MM.1S (cell line): ENCODE measurements around the gene CDC42BPA.

Source experiments
- DNase-seq: peaks from one replicate; pipeline ENCODE4 v3.0.0-alpha.2; 2015
- H2AFZ ChIP-seq: fragments of 300-600 bp; sonication (generic); 2 replicates; pipeline ENCODE4 v1.6.0; 2016; ENCODE audit warnings: antibody characterized with exemption, low read length
- H3F3A ChIP-seq: fragments of 300-600 bp; sonication (generic); 2 replicates; pipeline ENCODE4 v1.6.1; 2016; ENCODE audit warnings: mild to moderate bottlenecking, antibody characterized with exemption, low read length, moderate library complexity, mixed read lengths; ENCODE audit not compliant: insufficient read depth
- H3K27ac ChIP-seq: fragments of 300-600 bp; sonication (generic); 2 replicates; pipeline ENCODE4 v1.5.1; 2016; ENCODE audit warnings: mild to moderate bottlenecking, low read length
- H3K27me3 ChIP-seq: fragments of 300-600 bp; sonication (generic); replicated peaks from 2 replicates; pipeline ENCODE4 v1.6.0; 2016; ENCODE audit warnings: low read length; ENCODE audit not compliant: insufficient read depth
- H3K36me3 ChIP-seq: fragments of 300-600 bp; sonication (generic); replicated peaks from 2 replicates; pipeline ENCODE4 v1.6.1; 2016; ENCODE audit warnings: mild to moderate bottlenecking, low read length, mixed read lengths; ENCODE audit not compliant: insufficient read depth
- H3K4me1 ChIP-seq: fragments of 300-600 bp; sonication (generic); 2 replicates; pipeline ENCODE4 v1.6.1; 2016; ENCODE audit warnings: low read length, mixed read lengths
- H3K4me2 ChIP-seq: fragments of 300-600 bp; sonication (generic); 2 replicates; pipeline ENCODE4 v1.6.0; 2016; ENCODE audit warnings: low read depth, low read length
- H3K4me3 ChIP-seq: fragments of 300-600 bp; sonication (generic); 2 replicates; pipeline ENCODE4 v1.5.1; 2016; ENCODE audit warnings: low read length, mixed read lengths
- H3K79me2 ChIP-seq: fragments of 300-600 bp; sonication (generic); 2 replicates; pipeline ENCODE4 v1.6.1; 2016; ENCODE audit warnings: mixed run types, low read length, mixed read lengths
- H3K9ac ChIP-seq: fragments of 300-600 bp; sonication (generic); 2 replicates; pipeline ENCODE4 v1.6.1; 2016; ENCODE audit warnings: low read length, mixed read lengths
- H3K9me2 ChIP-seq: fragments of 300-600 bp; sonication (generic); replicated peaks from 2 replicates; pipeline ENCODE4 v1.6.1; 2016; ENCODE audit warnings: mild to moderate bottlenecking, low read length, mixed read lengths; ENCODE audit not compliant: insufficient read depth
- H3K9me3 ChIP-seq: fragments of 300-600 bp; sonication (generic); replicated peaks from 2 replicates; pipeline ENCODE4 v1.6.1; 2016; ENCODE audit warnings: mild to moderate bottlenecking, low read length, mixed read lengths; ENCODE audit not compliant: insufficient read depth
- H4K20me1 ChIP-seq: fragments of 300-600 bp; sonication (generic); 2 replicates; pipeline ENCODE4 v1.6.1; 2016; ENCODE audit warnings: mild to moderate bottlenecking, low read length, moderate library complexity, mixed read lengths; ENCODE audit not compliant: insufficient read depth
- EZH2 ChIP-seq: fragments of 300-600 bp; sonication (generic); optimal IDR thresholded peaks from 2 replicates; pipeline ENCODE3; 2017; ENCODE audit warnings: low read depth, mild to moderate bottlenecking, antibody characterized with exemption, low read length, mixed read lengths
- EZH2phosphoT487 ChIP-seq: fragments of 300-600 bp; sonication (generic); IDR thresholded peaks from 2 replicates; pipeline ENCODE4 v1.6.1; 2018; ENCODE audit warnings: antibody characterized with exemption, low read length
- TF ChIP-seq, protein P1 (sequence below): fragments of 300-600 bp; sonication (generic); IDR thresholded peaks from 2 replicates; pipeline ENCODE4 v1.5.1; 2016; ENCODE audit warnings: antibody characterized with exemption, low read length, mixed read lengths

Gene CDC42BPA

DNA sequence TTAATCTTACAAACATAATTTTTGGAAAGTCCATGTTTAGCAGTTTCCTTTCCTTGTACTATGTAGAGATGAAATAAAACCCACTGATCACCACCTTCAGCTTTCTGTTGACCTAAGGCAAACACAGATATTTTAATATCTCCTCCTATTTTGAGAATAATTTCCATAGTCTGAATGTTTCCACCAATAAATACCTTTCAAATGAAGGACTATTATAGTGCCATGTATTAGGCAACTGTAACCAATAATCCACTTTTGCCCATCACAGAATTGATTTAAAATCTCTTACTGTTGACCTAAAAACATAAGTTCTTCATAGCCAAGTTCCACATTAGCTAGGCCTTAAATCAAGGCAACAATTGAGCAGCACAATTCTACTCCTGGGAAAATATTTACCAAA lies 1.8 kb downstream of the CDC42BPA start:
- H3K4me2 ChIP-seq = peak overlapping the region; percentile 67
- peaks cover 28% of the 10 kb centered on the region for H3K79me2 ChIP-seq
- H3K27ac ChIP-seq = no peak overlapping the region
- H3K9me2 ChIP-seq = no peaks in the 10 kb centered on the region
- peak overlapping the region; percentile 77 for H3K4me3 ChIP-seq
- H4K20me1 ChIP-seq = no peaks in the 10 kb centered on the region
- no peaks in the 10 kb centered on the region for H3K36me3 ChIP-seq
- peaks cover 6% of the 10 kb centered on the region; the same call in 1 of the 2 replicates for H3K27me3 ChIP-seq
- H3F3A ChIP-seq = no peaks in the 10 kb centered on the region; the same call in 1 of the 2 replicates
- DNase-seq = no peak
- no peak overlapping the region for H2AFZ ChIP-seq
- no peak overlapping the region for H3K9ac ChIP-seq
- H3K4me1 ChIP-seq = peaks cover 15% of the 10 kb centered on the region
- TF ChIP-seq EZH2phosphoT487 (no peak), EZH2 (no peak)
- TF ChIP-seq, protein P1, sequence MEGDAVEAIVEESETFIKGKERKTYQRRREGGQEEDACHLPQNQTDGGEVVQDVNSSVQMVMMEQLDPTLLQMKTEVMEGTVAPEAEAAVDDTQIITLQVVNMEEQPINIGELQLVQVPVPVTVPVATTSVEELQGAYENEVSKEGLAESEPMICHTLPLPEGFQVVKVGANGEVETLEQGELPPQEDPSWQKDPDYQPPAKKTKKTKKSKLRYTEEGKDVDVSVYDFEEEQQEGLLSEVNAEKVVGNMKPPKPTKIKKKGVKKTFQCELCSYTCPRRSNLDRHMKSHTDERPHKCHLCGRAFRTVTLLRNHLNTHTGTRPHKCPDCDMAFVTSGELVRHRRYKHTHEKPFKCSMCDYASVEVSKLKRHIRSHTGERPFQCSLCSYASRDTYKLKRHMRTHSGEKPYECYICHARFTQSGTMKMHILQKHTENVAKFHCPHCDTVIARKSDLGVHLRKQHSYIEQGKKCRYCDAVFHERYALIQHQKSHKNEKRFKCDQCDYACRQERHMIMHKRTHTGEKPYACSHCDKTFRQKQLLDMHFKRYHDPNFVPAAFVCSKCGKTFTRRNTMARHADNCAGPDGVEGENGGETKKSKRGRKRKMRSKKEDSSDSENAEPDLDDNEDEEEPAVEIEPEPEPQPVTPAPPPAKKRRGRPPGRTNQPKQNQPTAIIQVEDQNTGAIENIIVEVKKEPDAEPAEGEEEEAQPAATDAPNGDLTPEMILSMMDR = no peak
- H3K9me3 ChIP-seq = no peaks in the 10 kb centered on the region

DNA sequence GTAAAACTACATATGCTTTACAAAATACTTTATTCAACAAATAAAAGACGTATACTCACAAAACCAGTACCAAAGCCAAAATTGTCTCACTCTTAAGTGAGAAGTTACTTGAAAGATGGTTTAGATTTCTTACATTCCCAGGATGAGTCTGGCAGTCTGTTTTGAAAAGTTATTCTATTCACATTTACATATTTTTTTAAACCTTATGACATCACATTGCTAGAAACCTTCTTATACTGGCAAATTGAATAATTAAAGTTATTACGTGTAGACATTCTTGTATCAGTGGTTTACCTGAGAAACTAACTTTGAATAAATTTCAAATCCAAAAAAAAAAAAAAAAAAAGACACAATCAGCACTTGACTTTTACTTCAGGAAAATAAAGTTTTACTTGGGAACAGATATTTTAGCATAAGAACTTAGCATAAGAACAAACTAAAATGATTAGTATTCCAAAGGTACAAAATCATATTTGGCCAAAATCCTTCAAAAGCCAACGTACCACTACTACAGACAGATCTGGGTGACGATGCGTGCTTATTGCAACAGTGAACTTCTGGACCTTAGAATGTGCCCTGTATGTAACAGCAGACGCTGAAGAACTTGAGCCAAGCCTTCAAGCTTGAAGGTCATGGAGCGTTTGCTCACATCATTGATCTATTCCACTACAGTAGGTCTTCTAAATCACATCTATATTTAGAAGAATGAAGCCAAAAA lies 2.5 kb downstream of the CDC42BPA start:
- peak overlapping the region; percentile 67 for H3K4me2 ChIP-seq
- H2AFZ ChIP-seq = no peak overlapping the region
- H3K9ac ChIP-seq = no peak overlapping the region
- H3K79me2 ChIP-seq = peaks cover 31% of the 10 kb centered on the region
- no peaks in the 10 kb centered on the region for H4K20me1 ChIP-seq
- H3K9me3 ChIP-seq = no peaks in the 10 kb centered on the region
- no peaks in the 10 kb centered on the region; the same call in 1 of the 2 replicates for H3F3A ChIP-seq
- no peak overlapping the region for H3K27ac ChIP-seq
- peaks cover 15% of the 10 kb centered on the region for H3K4me1 ChIP-seq
- H3K27me3 ChIP-seq = peaks cover 6% of the 10 kb centered on the region; the same call in 1 of the 2 replicates
- DNase-seq = no peak
- H3K9me2 ChIP-seq = no peaks in the 10 kb centered on the region
- peak overlapping the region; percentile 77 for H3K4me3 ChIP-seq
- TF ChIP-seq, protein P1 = no peak
- TF ChIP-seq EZH2 (no peak), EZH2phosphoT487 (no peak)
- H3K36me3 ChIP-seq = no peaks in the 10 kb centered on the region

DNA sequence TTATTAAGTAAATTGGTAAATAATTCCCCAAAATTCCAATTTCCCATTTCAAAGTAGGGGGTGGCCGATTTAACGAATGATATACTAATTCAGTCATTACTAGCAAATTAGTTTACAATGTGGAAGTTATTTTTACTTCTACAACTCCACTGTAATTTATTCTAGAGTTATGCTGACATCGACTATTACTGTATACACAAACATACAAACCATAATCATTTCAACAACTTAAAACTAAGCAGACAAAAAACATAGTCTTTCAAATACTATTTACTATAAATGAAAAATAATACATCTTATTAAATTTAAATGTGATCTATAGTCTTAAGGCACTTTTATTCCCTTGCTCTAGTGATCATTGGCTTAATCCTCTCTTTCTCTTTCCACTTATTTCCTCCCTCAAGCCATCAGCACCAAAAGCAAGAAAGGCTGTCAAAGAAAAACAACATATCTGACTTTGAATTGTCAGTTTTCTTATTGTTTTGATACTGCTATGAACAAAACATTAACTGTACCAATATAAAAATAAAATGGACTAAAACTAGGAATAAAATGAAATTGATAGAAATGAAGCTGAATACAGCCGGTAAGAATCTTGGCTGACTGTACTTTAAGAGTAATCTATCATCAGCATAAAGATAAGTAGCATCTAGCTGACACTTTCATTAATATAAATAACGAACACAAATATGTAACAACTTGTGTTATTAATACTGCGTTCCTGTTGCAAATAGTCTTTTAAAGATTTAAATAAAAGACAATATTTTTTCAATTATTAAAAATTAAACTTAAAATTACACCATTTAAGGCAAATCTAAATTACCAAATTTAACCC lies 4.1 kb downstream of the CDC42BPA start:
- no peaks in the 10 kb centered on the region for H3K9me2 ChIP-seq
- peak overlapping the region; percentile 1; the same call in 1 of the 2 replicates for H3K4me2 ChIP-seq
- H3K79me2 ChIP-seq = peaks cover 38% of the 10 kb centered on the region
- H3K36me3 ChIP-seq = no peaks in the 10 kb centered on the region
- H3F3A ChIP-seq = no peaks in the 10 kb centered on the region; the same call in 1 of the 2 replicates
- no peak for DNase-seq
- H3K27me3 ChIP-seq = peaks cover 5% of the 10 kb centered on the region; the same call in 1 of the 2 replicates
- H2AFZ ChIP-seq = no peak overlapping the region
- H3K9me3 ChIP-seq = no peaks in the 10 kb centered on the region
- H3K4me1 ChIP-seq = peaks cover 15% of the 10 kb centered on the region
- no peak overlapping the region for H3K9ac ChIP-seq
- TF ChIP-seq EZH2 (no peak), EZH2phosphoT487 (no peak)
- TF ChIP-seq, protein P1 = no peak
- H3K27ac ChIP-seq = no peak overlapping the region
- H3K4me3 ChIP-seq = no peak overlapping the region
- no peaks in the 10 kb centered on the region for H4K20me1 ChIP-seq
